ENCODE data around the gene S100A12. TPM values are rescaled to one million over a fixed set of nuclear protein-coding genes. Genes with fewer than 3 reads are reported as not detected.

Gene S100A12
- total and polyA plus RNA-seq, 3 donors from 2014 or later, result not detected

- WGBS, 2 donors, result 84 to 87% methylated on average over 6 of the region's 6 CpGs
- no peaks in the 10 kb centered on the region for H3K36me3 ChIP-seq (ENCODE audit: low read depth, missing control alignments)
- no peaks in the 10 kb centered on the region for H3K4me1 ChIP-seq
- TF ChIP-seq, protein P1, sequence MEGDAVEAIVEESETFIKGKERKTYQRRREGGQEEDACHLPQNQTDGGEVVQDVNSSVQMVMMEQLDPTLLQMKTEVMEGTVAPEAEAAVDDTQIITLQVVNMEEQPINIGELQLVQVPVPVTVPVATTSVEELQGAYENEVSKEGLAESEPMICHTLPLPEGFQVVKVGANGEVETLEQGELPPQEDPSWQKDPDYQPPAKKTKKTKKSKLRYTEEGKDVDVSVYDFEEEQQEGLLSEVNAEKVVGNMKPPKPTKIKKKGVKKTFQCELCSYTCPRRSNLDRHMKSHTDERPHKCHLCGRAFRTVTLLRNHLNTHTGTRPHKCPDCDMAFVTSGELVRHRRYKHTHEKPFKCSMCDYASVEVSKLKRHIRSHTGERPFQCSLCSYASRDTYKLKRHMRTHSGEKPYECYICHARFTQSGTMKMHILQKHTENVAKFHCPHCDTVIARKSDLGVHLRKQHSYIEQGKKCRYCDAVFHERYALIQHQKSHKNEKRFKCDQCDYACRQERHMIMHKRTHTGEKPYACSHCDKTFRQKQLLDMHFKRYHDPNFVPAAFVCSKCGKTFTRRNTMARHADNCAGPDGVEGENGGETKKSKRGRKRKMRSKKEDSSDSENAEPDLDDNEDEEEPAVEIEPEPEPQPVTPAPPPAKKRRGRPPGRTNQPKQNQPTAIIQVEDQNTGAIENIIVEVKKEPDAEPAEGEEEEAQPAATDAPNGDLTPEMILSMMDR (IDR thresholded peaks at IDR 0.05), result no peak
- TF ChIP-seq POLR2A (IDR thresholded peaks at IDR 0.05), result no peak
- H3K27me3 ChIP-seq, result no peaks in the 10 kb centered on the region
- H3K9me3 ChIP-seq, result no peaks in the 10 kb centered on the region
- no peak overlapping the region for H3K4me3 ChIP-seq
- DNase-seq, result no peak
- intact Hi-C loops (cut with DNase I; ENCODE audit: low total_unique reads), result no loop called here
- H3K27ac ChIP-seq, result no peak overlapping the region
Observed at GRCh38 chr1:153395776-153396175, 20.4 kb upstream of the S100A12 start.

GRCh38 chr1:153395136-153395685 lies 19.8 kb upstream of the S100A12 start:
- DNase-seq, result no peak
- TF ChIP-seq POLR2A (IDR thresholded peaks at IDR 0.05), result no peak
- TF ChIP-seq, protein P1 (IDR thresholded peaks at IDR 0.05), result no peak
- no peaks in the 10 kb centered on the region for H3K4me1 ChIP-seq
- H3K27ac ChIP-seq, result no peak overlapping the region
- no peaks in the 10 kb centered on the region for H3K9me3 ChIP-seq
- intact Hi-C loops (cut with DNase I; ENCODE audit: low total_unique reads), result no loop called here
- WGBS, 2 donors, result 85 to 90% methylated on average over 7 of the region's 7 CpGs
- no peaks in the 10 kb centered on the region for H3K36me3 ChIP-seq (ENCODE audit: low read depth, missing control alignments)
- H3K27me3 ChIP-seq, result no peaks in the 10 kb centered on the region
- H3K4me3 ChIP-seq, result no peak overlapping the region

- TF ChIP-seq POLR2A (IDR thresholded peaks at IDR 0.05), result no peak
- TF ChIP-seq, protein P1 (IDR thresholded peaks at IDR 0.05), result no peak
- no peaks in the 10 kb centered on the region for H3K4me1 ChIP-seq
- no peak overlapping the region for H3K4me3 ChIP-seq
- WGBS, 2 donors, result 73 to 80% methylated on average over 5 of the region's 5 CpGs
- no peaks in the 10 kb centered on the region for H3K36me3 ChIP-seq (ENCODE audit: low read depth, missing control alignments)
- H3K27me3 ChIP-seq, result no peaks in the 10 kb centered on the region
- intact Hi-C loops (cut with DNase I; ENCODE audit: low total_unique reads), result no loop called here
- H3K27ac ChIP-seq, result no peak overlapping the region
- DNase-seq, result no peak
- no peaks in the 10 kb centered on the region for H3K9me3 ChIP-seq
Observed at GRCh38 chr1:153394391-153394790, 19.0 kb upstream of the S100A12 start.

- Histone ChIP-seq H3K27me3 (no peaks in the 10 kb centered on the region), H3K9me3 (no peaks in the 10 kb centered on the region), H3K27ac (no peak overlapping the region), H3K36me3 (ENCODE audit: low read depth, missing control alignments) (no peaks in the 10 kb centered on the region), H3K4me3 (no peak overlapping the region), H3K4me1 (no peaks in the 10 kb centered on the region)
- intact Hi-C loops (cut with DNase I; ENCODE audit: low total_unique reads), result no loop called here
- 81 to 84% methylated on average over 6 of the region's 6 CpGs for WGBS, 2 donors
- TF ChIP-seq, protein P1 (IDR thresholded peaks at IDR 0.05), result no peak
- no peak for TF ChIP-seq POLR2A (IDR thresholded peaks at IDR 0.05)
- DNase-seq, result no peak
Observed at GRCh38 chr1:153393926-153394325, 18.5 kb upstream of the S100A12 start.

- no peaks in the 10 kb centered on the region for H3K9me3 ChIP-seq
- no peaks in the 10 kb centered on the region for H3K4me1 ChIP-seq
- H3K36me3 ChIP-seq (ENCODE audit: low read depth, missing control alignments), result no peaks in the 10 kb centered on the region
- intact Hi-C loops (cut with DNase I; ENCODE audit: low total_unique reads), result no loop called here
- DNase-seq, result no peak
- no peaks in the 10 kb centered on the region for H3K27me3 ChIP-seq
- H3K4me3 ChIP-seq, result no peak overlapping the region
- WGBS, 2 donors, result 83 to 90% methylated on average over 3 of the region's 3 CpGs
- no peak overlapping the region for H3K27ac ChIP-seq
- no peak for TF ChIP-seq POLR2A (IDR thresholded peaks at IDR 0.05)
- TF ChIP-seq, protein P1 (IDR thresholded peaks at IDR 0.05), result no peak
Observed at GRCh38 chr1:153392822-153393221, 17.4 kb upstream of the S100A12 start.
